Endometrial microvascular endothelial cells (primary cell): ENCODE measurements around the gene TEKTIP1. TPM values are rescaled to one million over a fixed set of nuclear protein-coding genes. Genes with fewer than 3 reads are reported as not detected.

Experiments used
- total RNA-seq: library from RNA; depleted of rRNA; stranded (reverse); fragments of >200 nt; gene quantifications from one replicate; pipeline ENCODE4 v1.2.3, GENCODE V29; 2015; ENCODE audit errors: inconsistent ontology term

Gene TEKTIP1
- total RNA-seq, 1 donor from 2014 or later = not detected

Other genes with a start within 250 kb of the TEKTIP1 start
- gene NFIC, start 172.6 kb upstream of the TEKTIP1 start, total RNA-seq = 47.2 TPM
- gene SMIM24, start 58.6 kb upstream of the TEKTIP1 start, total RNA-seq = not detected
- not detected for gene SMIM44, start 55.7 kb upstream of the TEKTIP1 start, total RNA-seq
- 28.8 TPM for gene DOHH, start 38.5 kb upstream of the TEKTIP1 start, total RNA-seq
- 44.3 TPM for gene FZR1, start 32.9 kb upstream of the TEKTIP1 start, total RNA-seq
- 121 TPM for gene MFSD12, start 18.4 kb downstream of the TEKTIP1 start, total RNA-seq
- gene HMG20B, start 33.8 kb downstream of the TEKTIP1 start, total RNA-seq = 79.4 TPM
- gene GIPC3, start 46.3 kb downstream of the TEKTIP1 start, total RNA-seq = 0.28 TPM
- gene TBXA2R, start 67.7 kb downstream of the TEKTIP1 start, total RNA-seq = 4.2 TPM
- 46.6 TPM for gene CACTIN, start 87.6 kb downstream of the TEKTIP1 start, total RNA-seq
- gene PIP5K1C, start 161.3 kb downstream of the TEKTIP1 start, total RNA-seq = 38.0 TPM
- not detected for gene TJP3, start 169.2 kb downstream of the TEKTIP1 start, total RNA-seq
- 46.8 TPM for gene APBA3, start 222.5 kb downstream of the TEKTIP1 start, total RNA-seq
- gene MRPL54, start 223.5 kb downstream of the TEKTIP1 start, total RNA-seq = 88.7 TPM
- not detected for gene RAX2, start 233.1 kb downstream of the TEKTIP1 start, total RNA-seq
- not detected for gene MATK, start 247.2 kb downstream of the TEKTIP1 start, total RNA-seq